Endothelial cell of umbilical vein (primary cell): ENCODE results near the gene ZDHHC14. TPM values are rescaled to one million over a fixed set of nuclear protein-coding genes. Genes with fewer than 3 reads are reported as not detected.

Experiments
- BruUV-seq: library from RNA; stranded (reverse); fragments of 400-500 nt; replicated peaks from 2 replicates; lab custom pipeline; 2021; lab: Mats Ljungman, UMichigan
- CTCF ChIA-PET: fragments of 300-600, 350-600 bp; sonication (Branson Sonifier 250); formaldehyde crosslinking; loops from one replicate; lab custom pipeline; 2021; ENCODE audit warnings: antibody characterized with exemption, inconsistent platforms; lab: Charles Lee
- POLR2A ChIA-PET: fragments of 300-600, 350-600 bp; sonication (Branson Sonifier 250); formaldehyde crosslinking; loops from one replicate; lab custom pipeline; 2021; ENCODE audit warnings: antibody characterized with exemption, inconsistent platforms; lab: Charles Lee
- DNase-seq: peaks from one replicate; pipeline ENCODE4 v3.0.0-alpha.2; 2011; ENCODE audit warnings: low read depth, low spot score
- FAIRE-seq: peaks from 2 replicates; lab custom pipeline; 2011; peaks lifted over from hg19 to GRCh38; lab: Jason Lieb, UNC
- H2AFZ ChIP-seq: 2 replicates; pipeline ENCODE4 v1.6.0; 2012; ENCODE audit warnings: low read depth, low read length, control low read depth, inconsistent platforms
- H3K27ac ChIP-seq: 2 replicates; pipeline ENCODE4 v1.5.1; 2011; ENCODE audit warnings: low read depth, mild to moderate bottlenecking, control low read depth, low read length, moderate library complexity; ENCODE audit not compliant: insufficient read depth
- H3K27me3 ChIP-seq, 2 experiments: 2 replicates each; pipeline versions ENCODE4 v1.6.0 to v1.6.1; 2011; ENCODE audit warnings: low read length in 2 of 2, mixed read lengths in 1 of 2; ENCODE audit not compliant: control insufficient read depth in 2 of 2, insufficient read depth in 2 of 2
- H3K36me3 ChIP-seq, 2 experiments: 2 replicates in 1 of 2; 3 replicates in 1 of 2; pipeline ENCODE4 v1.5.1; 2011; ENCODE audit warnings: low read length in 2 of 2, mild to moderate bottlenecking in 1 of 2, moderate library complexity in 1 of 2; ENCODE audit not compliant: control insufficient read depth in 2 of 2, insufficient read depth in 2 of 2; ENCODE audit errors: extremely low read depth in 1 of 2
- H3K4me1 ChIP-seq: 3 replicates; pipeline ENCODE4 v1.5.1; 2011; ENCODE audit warnings: mild to moderate bottlenecking, low read length; ENCODE audit not compliant: control insufficient read depth, insufficient read depth; ENCODE audit errors: extremely low read depth
- H3K4me2 ChIP-seq: 2 replicates; pipeline ENCODE4 v1.6.1; 2011; ENCODE audit warnings: low read length, control low read depth, mixed read lengths; ENCODE audit not compliant: insufficient read depth
- H3K4me3 ChIP-seq, 3 experiments: fragments of 200-600 bp in 1 of 3; sonication (generic), shearing (Covaris generic) in 1 of 3; replicated peaks in 1 of 3; 2 replicates each; pipeline ENCODE4 v1.5.1; 2011 to 2016; ENCODE audit warnings: control low read depth in 3 of 3, low read length in 3 of 3, mild to moderate bottlenecking in 2 of 3, inconsistent platforms in 1 of 3, low read depth in 1 of 3, moderate library complexity in 1 of 3; ENCODE audit not compliant: insufficient read depth in 1 of 3
- H3K79me2 ChIP-seq: 2 replicates; pipeline ENCODE4 v1.6.0; 2012; ENCODE audit warnings: low read length, inconsistent platforms; ENCODE audit not compliant: control insufficient read depth, insufficient read depth
- H3K9ac ChIP-seq: replicated peaks from 2 replicates; pipeline ENCODE3; 2011; ENCODE audit warnings: low read length, control low read depth; ENCODE audit not compliant: insufficient read depth; ENCODE audit errors: extremely low read depth
- H3K9me1 ChIP-seq: replicated peaks from 3 replicates; pipeline ENCODE4 v1.6.0; 2011; ENCODE audit warnings: mild to moderate bottlenecking, low read length; ENCODE audit not compliant: control insufficient read depth, insufficient read depth; ENCODE audit errors: extremely low read depth
- H3K9me3 ChIP-seq: replicated peaks from 2 replicates; pipeline ENCODE4 v1.5.1; 2012; ENCODE audit warnings: low read length, inconsistent platforms; ENCODE audit not compliant: control insufficient read depth, insufficient read depth
- H4K20me1 ChIP-seq: replicated peaks from 2 replicates; pipeline ENCODE3; 2011; ENCODE audit warnings: mild to moderate bottlenecking, low read length; ENCODE audit not compliant: control insufficient read depth, insufficient read depth; ENCODE audit errors: extremely low read depth
- EZH2 ChIP-seq: IDR thresholded peaks from 2 replicates; pipeline ENCODE4 v1.6.1; 2012; ENCODE audit warnings: borderline replicate concordance, low read depth, mild to moderate bottlenecking, moderate library complexity, low read length, inconsistent platforms; ENCODE audit not compliant: severe bottlenecking
- FOS ChIP-seq: IDR thresholded peaks from 2 replicates; pipeline ENCODE4 v1.6.1; 2011; ENCODE audit warnings: mild to moderate bottlenecking, low read length, moderate library complexity, borderline replicate concordance; ENCODE audit not compliant: insufficient read depth
- GATA2 ChIP-seq: IDR thresholded peaks from 2 replicates; pipeline ENCODE4 v1.7.0; 2011; ENCODE audit warnings: low read depth, mild to moderate bottlenecking, moderate library complexity, mixed read lengths, low read length; ENCODE audit not compliant: insufficient read length, insufficient read depth
- JUN ChIP-seq: IDR thresholded peaks from 2 replicates; pipeline ENCODE4 v1.6.1; 2011; ENCODE audit warnings: borderline replicate concordance, low read depth; ENCODE audit not compliant: insufficient read length, insufficient read depth
- MYC ChIP-seq: IDR thresholded peaks from one replicate; pipeline ENCODE4 v1.6.1; 2011; ENCODE audit warnings: mild to moderate bottlenecking, low read depth, low read length
- POLR2A ChIP-seq: IDR thresholded peaks from 2 replicates; pipeline ENCODE4 v1.6.1; 2012; ENCODE audit warnings: low read depth, mild to moderate bottlenecking, control low read depth, low read length
- POLR2AphosphoS5 ChIP-seq: IDR thresholded peaks from 2 replicates; pipeline ENCODE4 v1.6.1; 2012; ENCODE audit warnings: low read depth, mild to moderate bottlenecking, control low read depth, low read length, moderate library complexity; ENCODE audit not compliant: insufficient read depth
- dilution Hi-C: fragments of 300-500 bp; cut with MboI; formaldehyde crosslinking; loops from one replicate; pipeline ENCODE4 v1.15.0; 2019; ENCODE audit warnings: low sequenced_read_pairs; ENCODE audit not compliant: extremely low pct_ligation_motif_present
- intact Hi-C: fragments of 100-400 bp; cut with micrococcal nuclease; formaldehyde crosslinking; loops from one replicate; pipeline ENCODE4 v1.10.0; 2022
- polyA plus RNA-seq, 4 experiments: library from polyadenylated mRNA; depleted of rRNA in 3 of 4; stranded (reverse) in 3 of 4; unstranded in 1 of 4; fragments of >200 nt; gene quantifications; 2 replicates each; pipeline versions ENCODE4 v1.2.1 to v1.2.3, GENCODE V29; 2011 to 2012; ENCODE audit warnings: missing spikeins in 1 of 4
- total RNA-seq: library from RNA; stranded (reverse); gene quantifications from 2 replicates; pipeline ENCODE4 v1.2.3, GENCODE V29; 2021
- TF ChIP-seq, protein P1 (sequence below): IDR thresholded peaks from 2 replicates; pipeline ENCODE4 v1.6.1; 2011; ENCODE audit not compliant: insufficient read depth, insufficient read length
- TF ChIP-seq, protein P2 (sequence below), 2 donors: IDR thresholded peaks; 1 replicate in 1 of 2; 2 replicates in 1 of 2; pipeline ENCODE4 v1.5.1; 2011; ENCODE audit warnings: low read length in 2 of 2, mild to moderate bottlenecking in 2 of 2, moderate library complexity in 2 of 2, control low read depth in 1 of 2, inconsistent platforms in 1 of 2, low read depth in 1 of 2; ENCODE audit not compliant: insufficient read depth in 1 of 2; ENCODE audit errors: extremely low read depth in 1 of 2

The ZDHHC14 gene
- total and polyA plus RNA-seq, 2 donors (not counting 3 experiments of a cell fraction or from before 2014, with no cell fraction given) = 23.0 to 25.6 TPM

GRCh38 chr6:157569543-157569942 is 188.6 kb downstream of the ZDHHC14 start:
- no peaks in the 10 kb centered on the region for H3K9me3 ChIP-seq
- H3K4me3 ChIP-seq = no peak overlapping the region
- ChIA-PET POLR2A (no interaction called here), CTCF (interaction anchor here (1.1 to 1.4 kb wide), 3 partner anchors 11 to 255 kb away, joined by 3 read pairs; no protein-coding TSS in a partner anchor)
- no peaks in the 10 kb centered on the region for H3K36me3 ChIP-seq
- H3K4me1 ChIP-seq = no peaks in the 10 kb centered on the region
- no peak for DNase-seq
- H3K79me2 ChIP-seq = no peaks in the 10 kb centered on the region
- no TSS peak for BruUV-seq
- no peak overlapping the region for H3K9ac ChIP-seq
- intact Hi-C loops (no loop called here), dilution Hi-C loops (no loop called here)
- FAIRE-seq = no peak
- no peaks in the 10 kb centered on the region for H3K27me3 ChIP-seq
- no peak overlapping the region for H2AFZ ChIP-seq
- no peaks in the 10 kb centered on the region for H4K20me1 ChIP-seq
- H3K9me1 ChIP-seq = no peaks in the 10 kb centered on the region
- no peak overlapping the region for H3K4me2 ChIP-seq
- no peak overlapping the region for H3K27ac ChIP-seq
- TF ChIP-seq JUN = no peak
- no peak for TF ChIP-seq POLR2A
- no peak for TF ChIP-seq MYC
- TF ChIP-seq FOS = no peak
- TF ChIP-seq, protein P1, sequence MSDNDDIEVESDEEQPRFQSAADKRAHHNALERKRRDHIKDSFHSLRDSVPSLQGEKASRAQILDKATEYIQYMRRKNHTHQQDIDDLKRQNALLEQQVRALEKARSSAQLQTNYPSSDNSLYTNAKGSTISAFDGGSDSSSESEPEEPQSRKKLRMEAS = no peak
- no peak for TF ChIP-seq EZH2
- TF ChIP-seq, protein P2, sequence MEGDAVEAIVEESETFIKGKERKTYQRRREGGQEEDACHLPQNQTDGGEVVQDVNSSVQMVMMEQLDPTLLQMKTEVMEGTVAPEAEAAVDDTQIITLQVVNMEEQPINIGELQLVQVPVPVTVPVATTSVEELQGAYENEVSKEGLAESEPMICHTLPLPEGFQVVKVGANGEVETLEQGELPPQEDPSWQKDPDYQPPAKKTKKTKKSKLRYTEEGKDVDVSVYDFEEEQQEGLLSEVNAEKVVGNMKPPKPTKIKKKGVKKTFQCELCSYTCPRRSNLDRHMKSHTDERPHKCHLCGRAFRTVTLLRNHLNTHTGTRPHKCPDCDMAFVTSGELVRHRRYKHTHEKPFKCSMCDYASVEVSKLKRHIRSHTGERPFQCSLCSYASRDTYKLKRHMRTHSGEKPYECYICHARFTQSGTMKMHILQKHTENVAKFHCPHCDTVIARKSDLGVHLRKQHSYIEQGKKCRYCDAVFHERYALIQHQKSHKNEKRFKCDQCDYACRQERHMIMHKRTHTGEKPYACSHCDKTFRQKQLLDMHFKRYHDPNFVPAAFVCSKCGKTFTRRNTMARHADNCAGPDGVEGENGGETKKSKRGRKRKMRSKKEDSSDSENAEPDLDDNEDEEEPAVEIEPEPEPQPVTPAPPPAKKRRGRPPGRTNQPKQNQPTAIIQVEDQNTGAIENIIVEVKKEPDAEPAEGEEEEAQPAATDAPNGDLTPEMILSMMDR (IDR thresholded peaks at IDR 0.05; ENCODE audit: extremely low read depth in 1 of 2, insufficient read depth in 1 of 2, low read depth in 1 of 2, low read length in 2 of 2) = no peak
- TF ChIP-seq POLR2AphosphoS5 = no peak
- no peak for TF ChIP-seq GATA2
